HL-60 (cell line): ENCODE data around the gene DHTKD1.

Source experiments
- CTCF ChIP-seq: IDR thresholded peaks from one replicate; pipeline ENCODE4 v1.5.1; 2011; ENCODE audit warnings: low read length, control low read depth, inconsistent platforms; ENCODE audit not compliant: insufficient read depth
- POLR2AphosphoS5 ChIP-seq: IDR thresholded peaks from 2 replicates; pipeline ENCODE4 v1.6.1; 2012; ENCODE audit warnings: low read depth
- TF ChIP-seq, protein P1 (sequence below): IDR thresholded peaks from 2 replicates; pipeline ENCODE4 v1.6.1; 2012; ENCODE audit warnings: low read depth; ENCODE audit not compliant: insufficient replicate concordance

GRCh38 chr10:12042797-12043651, 25.7 kb upstream of the DHTKD1 start, which contains the start of gene UPF2:
- no peak for TF ChIP-seq CTCF
- TF ChIP-seq, protein P1, sequence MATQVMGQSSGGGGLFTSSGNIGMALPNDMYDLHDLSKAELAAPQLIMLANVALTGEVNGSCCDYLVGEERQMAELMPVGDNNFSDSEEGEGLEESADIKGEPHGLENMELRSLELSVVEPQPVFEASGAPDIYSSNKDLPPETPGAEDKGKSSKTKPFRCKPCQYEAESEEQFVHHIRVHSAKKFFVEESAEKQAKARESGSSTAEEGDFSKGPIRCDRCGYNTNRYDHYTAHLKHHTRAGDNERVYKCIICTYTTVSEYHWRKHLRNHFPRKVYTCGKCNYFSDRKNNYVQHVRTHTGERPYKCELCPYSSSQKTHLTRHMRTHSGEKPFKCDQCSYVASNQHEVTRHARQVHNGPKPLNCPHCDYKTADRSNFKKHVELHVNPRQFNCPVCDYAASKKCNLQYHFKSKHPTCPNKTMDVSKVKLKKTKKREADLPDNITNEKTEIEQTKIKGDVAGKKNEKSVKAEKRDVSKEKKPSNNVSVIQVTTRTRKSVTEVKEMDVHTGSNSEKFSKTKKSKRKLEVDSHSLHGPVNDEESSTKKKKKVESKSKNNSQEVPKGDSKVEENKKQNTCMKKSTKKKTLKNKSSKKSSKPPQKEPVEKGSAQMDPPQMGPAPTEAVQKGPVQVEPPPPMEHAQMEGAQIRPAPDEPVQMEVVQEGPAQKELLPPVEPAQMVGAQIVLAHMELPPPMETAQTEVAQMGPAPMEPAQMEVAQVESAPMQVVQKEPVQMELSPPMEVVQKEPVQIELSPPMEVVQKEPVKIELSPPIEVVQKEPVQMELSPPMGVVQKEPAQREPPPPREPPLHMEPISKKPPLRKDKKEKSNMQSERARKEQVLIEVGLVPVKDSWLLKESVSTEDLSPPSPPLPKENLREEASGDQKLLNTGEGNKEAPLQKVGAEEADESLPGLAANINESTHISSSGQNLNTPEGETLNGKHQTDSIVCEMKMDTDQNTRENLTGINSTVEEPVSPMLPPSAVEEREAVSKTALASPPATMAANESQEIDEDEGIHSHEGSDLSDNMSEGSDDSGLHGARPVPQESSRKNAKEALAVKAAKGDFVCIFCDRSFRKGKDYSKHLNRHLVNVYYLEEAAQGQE = no peak
- no peak; the same call in 1 of the 2 replicates for TF ChIP-seq POLR2AphosphoS5
